22Rv1 (cell line): ENCODE data around the gene GNAL.

ENCODE experiments used
- ZFX ChIP-seq: fragments of 450-650 bp; IDR thresholded peaks from 2 replicates; pipeline ENCODE4 v1.6.1; 2017; ENCODE audit warnings: antibody characterized with exemption, borderline replicate concordance
- TF ChIP-seq, protein P1 (sequence below): fragments of 450-650 bp; IDR thresholded peaks from 2 replicates; pipeline ENCODE4 v1.5.1; 2017; ENCODE audit warnings: mild to moderate bottlenecking

DNA sequence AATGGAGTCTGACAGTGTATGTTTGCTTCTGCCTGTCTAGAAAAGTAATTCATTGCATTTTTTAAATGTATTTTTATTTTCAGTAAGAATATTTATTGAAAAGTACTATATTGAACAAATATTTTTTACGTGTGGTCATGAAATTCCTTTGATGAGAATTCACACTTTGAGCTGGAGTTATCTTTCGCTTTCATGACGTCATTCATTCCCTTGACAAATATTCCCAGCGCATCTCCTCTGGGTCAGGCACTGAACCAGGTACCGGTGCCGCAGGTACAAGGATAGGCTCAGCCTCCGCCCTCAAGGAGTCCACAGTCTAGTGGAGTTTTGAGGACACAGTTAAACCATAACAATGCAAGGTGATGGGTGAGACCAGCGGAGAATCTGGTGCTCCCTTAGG lies 60.2 kb downstream of the GNAL start:
- TF ChIP-seq, protein P1, sequence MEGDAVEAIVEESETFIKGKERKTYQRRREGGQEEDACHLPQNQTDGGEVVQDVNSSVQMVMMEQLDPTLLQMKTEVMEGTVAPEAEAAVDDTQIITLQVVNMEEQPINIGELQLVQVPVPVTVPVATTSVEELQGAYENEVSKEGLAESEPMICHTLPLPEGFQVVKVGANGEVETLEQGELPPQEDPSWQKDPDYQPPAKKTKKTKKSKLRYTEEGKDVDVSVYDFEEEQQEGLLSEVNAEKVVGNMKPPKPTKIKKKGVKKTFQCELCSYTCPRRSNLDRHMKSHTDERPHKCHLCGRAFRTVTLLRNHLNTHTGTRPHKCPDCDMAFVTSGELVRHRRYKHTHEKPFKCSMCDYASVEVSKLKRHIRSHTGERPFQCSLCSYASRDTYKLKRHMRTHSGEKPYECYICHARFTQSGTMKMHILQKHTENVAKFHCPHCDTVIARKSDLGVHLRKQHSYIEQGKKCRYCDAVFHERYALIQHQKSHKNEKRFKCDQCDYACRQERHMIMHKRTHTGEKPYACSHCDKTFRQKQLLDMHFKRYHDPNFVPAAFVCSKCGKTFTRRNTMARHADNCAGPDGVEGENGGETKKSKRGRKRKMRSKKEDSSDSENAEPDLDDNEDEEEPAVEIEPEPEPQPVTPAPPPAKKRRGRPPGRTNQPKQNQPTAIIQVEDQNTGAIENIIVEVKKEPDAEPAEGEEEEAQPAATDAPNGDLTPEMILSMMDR: no peak
- no peak for TF ChIP-seq ZFX
